Measurements from ENCODE around the gene SST. TPM values are rescaled to one million over a fixed set of nuclear protein-coding genes. Genes with fewer than 3 reads are reported as not detected.

The SST gene
- total and polyA plus RNA-seq, 2 of the 8 experiments (the other 6 are each of a cell fraction or from before 2014, with no cell fraction given), result 0.50 TPM; not detected in 1

DNA sequence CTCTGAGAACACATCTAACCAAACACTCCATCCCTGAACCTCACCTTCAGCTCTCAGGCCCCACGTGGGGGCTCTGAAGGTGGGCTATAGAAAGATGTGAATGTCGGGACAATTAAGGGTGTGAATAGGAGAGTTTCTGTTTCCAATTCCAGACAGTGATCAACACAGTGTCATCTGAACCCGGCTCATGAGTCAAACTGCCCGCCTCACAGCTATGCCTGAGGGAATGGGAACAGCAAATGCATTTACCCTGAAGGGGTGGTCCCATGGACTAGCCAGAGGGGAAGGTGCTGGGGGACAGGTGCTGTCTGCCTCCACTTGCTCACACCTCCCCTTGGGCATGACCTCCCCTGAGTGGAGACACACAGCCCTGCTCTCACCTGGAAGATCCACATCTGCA is 25.8 kb upstream of the SST start (continued):
- TF ChIP-seq CBX5 (IDR thresholded peaks at IDR 0.05; ENCODE audit: low read depth, low read length) (no peak), MAFK (IDR thresholded peaks at IDR 0.05; ENCODE audit: low read depth, low read length) (no peak), SP4 (IDR thresholded peaks at IDR 0.05; ENCODE audit: low read length) (no peak), POU5F1 (IDR thresholded peaks at IDR 0.05; ENCODE audit: low read depth, low read length) (no peak)
- TF ChIP-seq, protein P1, sequence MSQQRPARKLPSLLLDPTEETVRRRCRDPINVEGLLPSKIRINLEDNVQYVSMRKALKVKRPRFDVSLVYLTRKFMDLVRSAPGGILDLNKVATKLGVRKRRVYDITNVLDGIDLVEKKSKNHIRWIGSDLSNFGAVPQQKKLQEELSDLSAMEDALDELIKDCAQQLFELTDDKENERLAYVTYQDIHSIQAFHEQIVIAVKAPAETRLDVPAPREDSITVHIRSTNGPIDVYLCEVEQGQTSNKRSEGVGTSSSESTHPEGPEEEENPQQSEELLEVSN (IDR thresholded peaks at IDR 0.05), result no peak
